Esophagus muscularis mucosa (tissue), 4 donors: ENCODE data around the gene USP34.

Experiments
- CTCF ChIP-seq, 3 experiments: fragments of 200-600 bp in 2 of 3; fragments of 450-650 bp in 1 of 3; sonication (generic) in 2 of 3; IDR thresholded peaks; one replicate each; pipeline ENCODE4 v1.5.1; 2017 to 2019; ENCODE audit warnings: antibody characterized with exemption in 3 of 3, mild to moderate bottlenecking in 2 of 3, moderate library complexity in 1 of 3
- EP300 ChIP-seq: sonication (generic); formaldehyde crosslinking; IDR thresholded peaks from one replicate; pipeline ENCODE4 v1.6.1; 2017; ENCODE audit warnings: antibody characterized with exemption
- POLR2A ChIP-seq: fragments of 450-650 bp; IDR thresholded peaks from one replicate; pipeline ENCODE4 v1.6.1; 2017; ENCODE audit warnings: antibody characterized with exemption, moderate library complexity, mild to moderate bottlenecking, low read depth

GRCh38 chr2:61222567-61222966 lies 248.3 kb downstream of the USP34 start:
- TF ChIP-seq CTCF (IDR thresholded peaks at IDR 0.05) (no peak), EP300 (no peak), POLR2A (no peak)
